ENCODE data around the gene MBNL2. TPM values are rescaled to one million over a fixed set of nuclear protein-coding genes. Genes with fewer than 3 reads are reported as not detected.
"Not testable (repeated sequence)": the region's sequence is repeated elsewhere in the genome, so short reads cannot be mapped to it uniquely, and the experiment has no call there.

Gene MBNL2
- total RNA-seq, 1 donor from 2014 or later = 66.7 TPM

DNA sequence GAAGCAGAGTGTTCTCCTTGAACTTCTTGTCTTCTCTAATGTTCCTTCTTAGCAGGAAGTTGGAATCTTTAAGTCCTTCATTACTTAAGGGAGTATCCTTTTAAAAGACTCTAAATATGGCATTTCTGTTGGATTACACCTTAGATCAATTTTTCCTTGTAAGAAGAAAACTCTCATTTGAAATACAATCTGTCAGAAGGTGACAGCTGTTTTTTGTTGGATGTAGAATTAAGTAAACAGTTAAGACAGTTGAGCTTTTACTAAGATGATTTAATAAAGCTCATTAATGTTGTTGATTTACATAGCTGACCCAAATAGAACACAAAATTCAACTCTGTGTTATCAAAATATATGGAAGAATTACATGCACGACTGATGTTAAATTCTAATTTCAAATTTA, 16.7 kb upstream of the MBNL2 start:
- no peak for ATAC-seq
- no peak for DNase-seq
- intact Hi-C loops (cut with micrococcal nuclease) = no loop called here

DNA sequence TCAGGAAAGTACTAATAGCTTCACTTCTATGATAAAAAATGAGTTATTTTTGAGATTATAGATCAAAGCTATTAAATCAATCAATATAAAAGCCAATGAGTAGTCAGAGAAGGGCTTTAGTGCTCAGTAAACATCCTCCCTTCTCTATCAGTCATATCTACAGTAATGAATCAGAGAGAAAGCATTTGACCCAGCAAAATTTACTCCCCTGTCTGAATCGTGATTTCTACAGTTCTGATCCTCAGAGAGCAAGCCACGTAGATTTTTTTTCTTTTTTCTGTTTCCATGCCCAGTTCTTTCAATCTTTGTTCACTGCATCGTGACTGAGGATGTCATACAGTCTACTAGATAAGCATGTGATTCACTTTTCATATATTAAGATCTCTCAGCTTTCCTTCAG, 16.2 kb upstream of the MBNL2 start:
- intact Hi-C loops (cut with micrococcal nuclease) = no loop called here
- ATAC-seq (no peak), DNase-seq (no peak)

- intact Hi-C loops (cut with micrococcal nuclease); DNase-seq: not testable (repeated sequence)
Measured at GRCh38 chr13:97207252-97207651, 14.9 kb upstream of the MBNL2 start.

GRCh38 chr13:97211300-97211699, 10.8 kb upstream of the MBNL2 start:
- intact Hi-C loops (cut with micrococcal nuclease) = loop anchor here (5.0 kb wide), 1 partner anchor 99 kb away; no protein-coding TSS in a partner anchor
- ATAC-seq = no peak

More at GRCh38 chr13:97207252-97207651, 14.9 kb upstream of the MBNL2 start:
- ATAC-seq = not testable (repeated sequence)

DNA sequence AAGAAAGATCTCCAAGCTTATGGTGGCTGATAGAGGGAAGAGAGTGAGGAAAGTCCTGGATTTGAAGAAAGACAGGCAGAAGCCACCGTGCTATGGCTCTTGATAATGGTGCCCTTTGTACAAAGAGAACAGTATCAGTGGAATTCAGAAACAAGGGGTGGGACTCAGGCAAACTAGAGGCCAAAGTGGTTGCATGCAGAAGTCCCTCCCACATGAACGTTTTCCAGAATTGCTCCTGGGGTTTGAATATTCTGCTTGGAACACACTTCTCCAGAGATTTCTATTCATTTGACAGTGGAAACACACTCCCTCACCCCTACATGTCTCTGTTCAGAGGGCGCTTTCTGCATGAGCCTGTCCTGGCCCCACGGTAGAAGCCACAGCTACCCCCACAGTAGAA, 10.1 kb upstream of the MBNL2 start:
- intact Hi-C loops (cut with micrococcal nuclease) = loop anchor here (5.0 kb wide), 1 partner anchor 100 kb away; no protein-coding TSS in a partner anchor
- peak; percentile 71 for ATAC-seq
- DNase-seq = no peak

More at GRCh38 chr13:97211300-97211699, 10.8 kb upstream of the MBNL2 start:
- DNase-seq = no peak

DNA sequence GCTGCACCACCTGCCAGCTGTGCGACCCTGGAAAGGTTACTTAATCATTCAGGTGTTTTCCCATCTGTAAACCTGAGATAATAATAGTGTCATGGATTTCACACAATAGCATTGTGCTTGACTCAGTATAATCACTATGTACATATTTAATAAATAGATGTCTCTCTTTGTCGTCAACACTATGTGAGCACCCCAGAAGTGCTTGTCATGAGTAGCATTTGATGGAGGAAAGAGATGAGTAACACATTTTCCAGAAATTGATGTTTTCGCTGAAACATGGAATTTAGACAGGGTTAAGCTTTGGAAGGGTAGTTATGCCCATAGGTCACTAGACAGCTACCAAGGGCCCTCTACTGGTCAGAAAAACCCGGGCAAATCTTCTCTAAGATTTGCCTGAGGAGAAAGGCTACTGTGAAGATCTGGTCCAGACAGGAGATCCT, 9.5 kb upstream of the MBNL2 start:
- ATAC-seq = peak; percentile 86
- no peak for DNase-seq
- intact Hi-C loops (cut with micrococcal nuclease) = loop anchor here (5.0 kb wide), 1 partner anchor 100 kb away; no protein-coding TSS in a partner anchor

DNA sequence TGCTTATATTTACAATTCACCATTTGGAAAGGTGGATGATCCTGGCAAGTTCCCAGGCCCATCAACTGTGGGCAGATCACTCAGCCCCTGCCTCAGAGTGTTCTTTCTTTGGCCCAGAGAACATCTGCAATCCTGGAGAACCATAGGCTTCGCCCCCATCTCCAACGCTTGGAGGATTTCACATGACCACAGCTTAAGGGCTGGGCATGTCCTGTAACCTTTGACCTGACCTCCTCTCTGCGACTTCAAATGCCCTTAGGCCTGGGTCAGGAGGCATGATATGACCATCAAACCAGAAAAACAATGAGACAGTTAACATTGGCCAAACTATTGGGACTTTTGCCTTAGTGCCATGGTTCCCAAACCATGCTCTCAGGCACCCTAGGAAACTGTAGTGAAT, 7.2 kb upstream of the MBNL2 start:
- no peak for ATAC-seq
- intact Hi-C loops (cut with micrococcal nuclease) = loop anchor here (5.0 kb wide), 1 partner anchor 103 kb away; no protein-coding TSS in a partner anchor
- no peak for DNase-seq

- intact Hi-C loops (cut with micrococcal nuclease) = no loop called here
- ATAC-seq (no peak), DNase-seq (no peak)
Measured at GRCh38 chr13:97215325-97215724, 6.8 kb upstream of the MBNL2 start.

- intact Hi-C loops (cut with micrococcal nuclease) = no loop called here
- ATAC-seq = no peak
- DNase-seq = no peak
Measured at GRCh38 chr13:97219226-97219625, 2.9 kb upstream of the MBNL2 start.

- DNase-seq (no peak), ATAC-seq (no peak)
- intact Hi-C loops (cut with micrococcal nuclease) = loop anchor here (5.0 kb wide), 1 partner anchor 122 kb away; no protein-coding TSS in a partner anchor
Measured at GRCh38 chr13:97220151-97220900, 1.8 kb upstream of the MBNL2 start.

DNA sequence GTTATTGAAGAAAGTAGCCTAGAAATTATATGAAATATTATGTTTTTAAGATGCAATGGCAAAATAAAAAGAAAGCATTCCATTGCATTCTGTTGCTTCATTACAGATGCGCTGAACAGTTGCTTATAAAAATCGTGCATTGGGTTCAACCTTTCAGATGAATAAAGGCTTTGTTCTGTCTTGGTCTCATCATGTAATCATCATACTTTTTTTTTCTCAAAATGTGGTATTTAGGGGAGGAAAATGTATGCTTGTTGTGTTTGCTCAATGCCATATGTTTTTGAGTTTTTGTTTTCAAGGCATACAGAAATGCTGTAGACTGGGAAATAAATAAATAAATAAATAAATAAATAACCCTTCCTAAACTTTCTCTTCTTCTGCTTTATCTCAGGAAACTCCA, 1.1 kb upstream of the MBNL2 start:
- ATAC-seq = no peak
- intact Hi-C loops (cut with micrococcal nuclease) = loop anchor here (5.0 kb wide), 1 partner anchor 121 kb away; no protein-coding TSS in a partner anchor
- DNase-seq = no peak

- intact Hi-C loops (cut with micrococcal nuclease) = loop anchor here (5.0 kb wide), 1 partner anchor 121 kb away; no protein-coding TSS in a partner anchor
- no peak for DNase-seq
- no peak for ATAC-seq
Measured at GRCh38 chr13:97221466-97221865, 667 bp upstream of the MBNL2 start.

DNA sequence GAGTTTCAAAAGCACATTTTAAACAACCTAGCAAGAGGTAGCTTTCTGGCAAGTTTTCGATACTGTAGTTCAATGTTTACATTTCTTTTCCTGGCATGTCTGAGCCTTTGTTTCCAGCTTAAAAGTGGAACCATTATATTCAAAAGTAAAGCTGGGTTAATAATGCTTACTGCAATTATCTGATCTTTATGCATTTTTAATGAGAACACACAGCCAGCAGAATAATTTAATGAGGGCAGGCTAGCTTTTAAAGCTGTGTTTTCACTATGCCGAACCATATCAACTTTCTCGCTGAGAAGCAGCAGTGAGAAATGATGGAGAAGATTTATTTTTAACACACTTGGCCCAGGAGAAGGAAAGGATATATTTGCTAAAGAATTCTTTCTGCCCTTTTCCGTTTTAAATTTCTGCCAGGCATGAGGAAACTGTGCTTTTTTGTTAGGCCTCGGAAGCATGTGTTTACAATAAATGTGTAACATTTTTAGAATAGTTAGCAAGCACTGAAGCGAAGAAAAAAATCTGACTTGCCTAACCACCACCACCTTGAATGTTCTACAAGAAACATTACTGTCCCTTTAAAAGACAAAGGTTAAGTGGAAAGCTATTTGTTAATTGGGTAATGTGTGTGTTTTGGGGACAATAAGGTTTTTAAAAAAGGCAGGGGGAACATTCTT, 1.0 kb downstream of the MBNL2 start:
- intact Hi-C loops (cut with micrococcal nuclease) = loop anchor here (5.0 kb wide), 1 partner anchor 119 kb away; no protein-coding TSS in a partner anchor
- DNase-seq = no peak
- ATAC-seq = no peak

DNA sequence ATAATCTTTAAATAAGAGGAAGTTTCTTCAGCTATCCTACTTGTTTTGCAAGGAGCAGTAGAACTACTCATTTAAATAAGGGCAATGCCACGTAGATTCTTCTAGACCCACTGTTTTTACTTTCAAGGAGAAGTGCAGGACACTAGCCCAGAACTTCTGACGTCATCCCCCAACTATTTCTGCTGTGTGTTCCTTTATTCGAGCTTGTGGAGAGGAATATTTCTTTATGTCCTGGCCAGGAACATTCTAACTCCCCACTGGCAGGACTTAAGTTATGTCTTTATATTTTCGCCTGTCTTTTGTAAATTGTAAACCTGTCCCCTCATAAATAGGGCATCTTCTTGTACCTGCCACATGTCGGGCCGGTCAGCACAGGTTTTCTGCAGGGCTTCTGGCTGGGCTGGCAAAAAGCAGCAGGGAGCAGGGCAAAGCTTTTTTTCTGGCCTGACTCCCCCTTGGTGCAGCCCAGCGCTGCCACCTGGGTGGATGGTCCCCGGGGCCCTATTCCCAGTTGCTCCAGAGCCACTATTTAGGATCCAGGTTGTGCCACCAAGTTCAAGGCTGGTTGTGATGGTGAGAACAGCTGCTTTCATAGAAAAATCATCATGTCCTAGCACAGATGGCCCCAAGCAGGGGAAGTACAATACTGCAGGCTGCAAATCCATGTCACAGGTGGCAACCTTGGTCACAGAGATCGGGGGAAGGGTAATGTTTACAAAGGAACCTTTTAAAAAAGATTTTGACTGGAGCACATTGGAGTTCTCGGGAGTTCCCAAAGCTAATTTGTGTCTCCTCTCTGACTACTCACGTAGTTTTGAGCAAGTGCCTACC, 1.8 kb downstream of the MBNL2 start:
- intact Hi-C loops (cut with micrococcal nuclease) = loop anchor here (5.0 kb wide), 1 partner anchor 118 kb away; no protein-coding TSS in a partner anchor
- peak; percentile 46 for DNase-seq

GRCh38 chr13:97224544-97225300, 2.6 kb downstream of the MBNL2 start:
- intact Hi-C loops (cut with micrococcal nuclease) = loop anchor here (5.0 kb wide), 1 partner anchor 118 kb away; no protein-coding TSS in a partner anchor
- DNase-seq = peak; percentile 51
- ATAC-seq = peak; percentile 14

More for the DNA sequence above, 1.8 kb downstream of the MBNL2 start:
- ATAC-seq = peak; percentile 66

DNA sequence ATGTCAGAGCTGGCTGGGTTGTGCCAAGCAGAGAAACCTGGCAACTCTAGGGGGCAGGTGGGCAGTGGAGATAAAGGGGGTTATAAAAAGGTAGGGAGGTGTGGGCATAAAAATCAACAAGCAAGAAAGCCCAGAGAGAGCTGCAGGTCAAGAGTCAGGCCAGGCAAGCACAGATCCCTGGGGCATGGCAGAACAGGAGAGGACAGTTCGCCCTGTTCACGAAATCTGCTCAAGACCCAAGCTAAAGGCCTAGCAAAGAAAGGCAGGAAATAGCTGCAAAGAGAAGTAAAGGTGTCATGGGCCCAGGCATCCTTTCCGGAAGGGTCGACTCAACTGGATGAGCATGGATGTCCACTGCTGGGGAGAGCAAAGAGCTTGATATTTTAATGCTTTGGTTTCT, 3.4 kb downstream of the MBNL2 start:
- DNase-seq (no peak), ATAC-seq (no peak)
- intact Hi-C loops (cut with micrococcal nuclease) = no loop called here

DNA sequence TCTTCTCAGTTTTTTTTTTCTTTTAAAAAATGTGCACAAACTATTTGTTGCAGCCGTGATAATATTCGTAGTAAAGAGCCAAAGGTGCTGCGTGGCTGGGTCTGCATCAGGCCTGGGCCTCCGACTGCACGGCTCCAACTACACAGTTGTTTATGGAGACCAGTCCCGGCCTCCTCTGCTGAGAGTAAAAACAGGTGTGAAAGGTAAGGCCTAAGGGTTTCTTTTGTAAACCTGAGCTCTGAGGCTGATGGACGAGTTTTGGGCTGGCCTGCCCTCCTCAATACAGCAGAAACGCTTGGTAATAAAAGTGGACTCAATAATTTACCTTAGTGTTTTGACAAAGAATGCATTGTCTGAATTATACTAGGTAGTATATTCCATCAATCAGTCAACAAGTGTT, 3.9 kb downstream of the MBNL2 start:
- intact Hi-C loops (cut with micrococcal nuclease) = no loop called here
- ATAC-seq (no peak), DNase-seq (no peak)

Data from left ventricle myocardium superior (tissue), 1 donor.